NCI-H510A treated with DMSO at 0.1 percent for 48 hours (cell line): ENCODE results near the gene JAK3.
"Not testable (repeated sequence)": the region's sequence is repeated elsewhere in the genome, so short reads cannot be mapped to it uniquely, and the experiment has no call there.

Experiments
- DNase-seq: peaks from one replicate; lab custom pipeline; 2025; lab: John Stamatoyannopoulos, UW

Gene JAK3

DNA sequence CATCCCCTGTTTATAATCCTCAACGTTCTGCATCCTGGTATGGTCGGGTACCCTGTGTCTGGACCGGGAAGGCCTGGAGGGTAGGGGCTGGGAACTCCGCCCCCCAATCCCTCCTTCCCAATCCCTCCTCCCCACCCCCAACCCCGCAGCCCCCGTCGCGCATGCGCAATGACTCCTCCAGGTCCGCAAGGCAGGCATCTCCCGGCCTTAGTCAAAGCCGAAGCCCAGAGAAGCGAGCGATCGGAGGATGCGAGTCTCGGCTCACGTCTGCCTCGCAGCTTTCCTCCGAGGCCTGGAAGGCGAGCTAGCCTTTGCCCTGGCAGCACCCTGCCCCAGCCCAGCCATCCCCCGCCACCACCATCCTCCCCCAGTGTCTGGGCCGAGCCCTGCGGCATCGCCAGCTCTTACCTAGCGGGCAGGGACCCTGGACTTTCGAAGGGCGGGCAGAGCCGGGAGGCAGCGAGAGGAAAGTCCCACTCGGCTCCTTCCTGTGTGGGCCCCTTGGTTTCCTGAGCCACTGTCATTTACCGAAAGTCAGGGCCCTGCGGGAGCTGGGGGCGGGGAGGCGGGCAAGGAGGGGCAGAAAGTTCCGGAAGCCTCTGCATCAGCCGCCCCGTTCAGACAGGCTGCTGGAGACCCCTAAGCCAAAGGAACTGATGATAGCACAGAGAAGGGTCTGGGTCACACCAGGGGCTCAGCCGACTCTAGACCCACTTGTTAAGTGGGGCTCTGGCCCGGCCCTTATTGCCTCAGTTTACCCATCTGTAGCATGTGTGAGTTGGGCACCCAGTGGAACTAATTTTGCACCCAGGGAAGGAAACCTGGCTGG is at the start of gene JAK3:
Gene JAK3, minus strand, starts transcription at position 445 of the 829 bp plus-strand sequence. CDS start 3,565 bp downstream, outside the sequence.
- DNase-seq = no peak

- DNase-seq = no peak
These were observed 46.0 kb upstream of the JAK3 start for GRCh38 chr19:17893766-17894165.

GRCh38 chr19:17889609-17890214 is 41.9 kb upstream of the JAK3 start:
- no peak for DNase-seq

GRCh38 chr19:17888260-17888659 is 40.5 kb upstream of the JAK3 start:
- no peak for DNase-seq

DNA sequence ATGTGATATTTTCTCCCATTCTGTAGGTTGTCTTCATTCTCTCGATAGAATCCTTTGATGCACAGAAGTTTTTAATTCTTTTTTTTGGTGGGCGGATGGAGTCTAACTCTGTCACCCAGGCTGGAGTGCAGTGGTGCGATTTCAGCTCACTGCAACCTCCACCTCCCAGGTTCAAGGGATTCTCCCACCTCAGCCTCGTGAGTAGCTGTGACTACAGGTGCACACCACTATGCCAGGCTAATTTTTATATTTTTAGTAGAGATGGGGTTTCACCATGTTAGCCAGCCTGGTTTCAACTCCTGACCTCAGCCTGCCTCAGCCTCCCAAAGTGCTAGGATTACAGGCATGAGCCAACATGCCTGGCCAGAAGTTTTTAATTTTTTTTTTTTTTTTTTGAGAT is 39.4 kb upstream of the JAK3 start:
- DNase-seq = not testable (repeated sequence)

DNA sequence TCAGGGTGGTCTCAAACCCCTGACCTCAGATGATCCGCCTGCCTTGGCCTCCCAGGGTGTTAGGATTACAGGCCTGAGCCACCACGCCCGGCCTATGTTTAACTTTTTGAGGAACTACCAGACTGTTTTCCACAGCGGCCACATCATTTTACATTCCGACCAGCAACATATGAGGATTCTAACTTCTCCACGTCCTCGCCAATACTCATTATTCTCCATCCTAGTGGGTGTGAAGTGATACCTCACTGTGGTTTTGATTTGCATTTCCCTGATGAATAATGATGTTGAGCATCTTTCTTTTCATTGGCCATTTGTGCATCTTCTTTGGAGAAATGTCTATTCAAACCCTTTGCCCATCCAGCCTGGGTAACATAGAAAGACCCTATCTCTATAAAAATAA is 38.7 kb upstream of the JAK3 start:
- no peak for DNase-seq

- DNase-seq = no peak
These were observed 36.0 kb upstream of the JAK3 start for GRCh38 chr19:17883627-17884410.

GRCh38 chr19:17881701-17882100 is 33.9 kb upstream of the JAK3 start:
- DNase-seq = no peak

DNA sequence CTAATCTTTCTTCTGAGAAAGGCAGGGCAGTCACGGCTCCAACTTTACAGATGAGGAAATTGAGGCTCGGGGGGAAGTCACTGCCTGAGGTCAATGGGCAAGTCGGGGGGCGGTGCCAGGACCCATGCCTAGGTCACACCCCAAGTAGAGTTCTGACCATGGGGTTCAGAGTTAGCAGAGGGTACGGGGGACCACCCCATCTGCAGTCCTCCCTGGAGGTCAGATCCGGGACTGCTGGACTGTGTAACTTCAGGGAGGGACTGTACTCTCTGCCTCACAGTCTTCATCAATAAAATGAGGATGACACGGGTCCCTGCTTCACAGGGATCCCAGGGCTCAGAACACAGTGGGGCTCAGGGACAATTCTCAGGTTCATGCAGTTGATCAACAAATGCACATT is 31.7 kb upstream of the JAK3 start:
- no peak for DNase-seq

DNA sequence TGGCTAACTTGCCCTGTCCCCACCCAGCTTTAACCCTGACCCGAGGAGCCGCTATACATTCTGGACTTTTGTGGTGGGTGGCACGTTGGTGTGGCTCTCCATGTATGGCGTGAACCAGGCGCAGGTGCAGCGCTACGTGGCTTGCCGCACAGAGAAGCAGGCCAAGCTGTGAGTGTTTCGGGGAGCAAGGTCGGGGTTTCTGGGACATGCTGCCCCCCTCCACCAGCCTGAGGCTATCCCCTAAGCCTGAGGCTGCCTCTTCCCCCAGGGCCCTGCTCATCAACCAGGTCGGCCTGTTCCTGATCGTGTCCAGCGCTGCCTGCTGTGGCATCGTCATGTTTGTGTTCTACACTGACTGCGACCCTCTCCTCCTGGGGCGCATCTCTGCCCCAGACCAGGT is 29.9 kb upstream of the JAK3 start:
- DNase-seq = no peak

- DNase-seq = no peak
These were observed 27.0 kb upstream of the JAK3 start for GRCh38 chr19:17874758-17875135.

- DNase-seq = peak; percentile 23
These were observed 26.3 kb upstream of the JAK3 start for GRCh38 chr19:17873786-17874757.

DNA sequence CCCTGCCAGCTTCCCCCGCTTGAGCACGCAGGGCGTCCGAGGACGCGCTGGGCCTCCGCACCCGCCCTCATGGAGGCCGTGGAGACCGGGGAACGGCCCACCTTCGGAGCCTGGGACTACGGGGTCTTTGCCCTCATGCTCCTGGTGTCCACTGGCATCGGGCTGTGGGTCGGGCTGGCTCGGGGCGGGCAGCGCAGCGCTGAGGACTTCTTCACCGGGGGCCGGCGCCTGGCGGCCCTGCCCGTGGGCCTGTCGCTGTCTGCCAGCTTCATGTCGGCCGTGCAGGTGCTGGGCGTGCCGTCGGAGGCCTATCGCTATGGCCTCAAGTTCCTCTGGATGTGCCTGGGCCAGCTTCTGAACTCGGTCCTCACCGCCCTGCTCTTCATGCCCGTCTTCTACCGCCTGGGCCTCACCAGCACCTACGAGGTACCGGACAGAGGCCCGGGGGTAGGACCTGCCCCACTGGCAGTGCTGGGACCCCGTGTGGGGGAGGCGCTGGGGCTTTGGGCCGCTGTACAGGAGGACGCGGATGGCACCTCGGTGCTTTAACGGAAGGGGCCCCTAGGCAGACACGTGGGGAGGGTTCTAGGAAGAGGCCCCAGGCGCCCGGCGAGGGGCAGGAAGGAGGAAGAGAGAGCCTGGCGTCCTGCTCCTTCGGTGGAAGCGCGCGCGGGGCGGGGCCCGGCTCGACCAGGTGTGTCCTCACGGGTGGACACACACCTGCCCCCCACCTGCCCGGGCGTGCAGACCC is 24.6 kb upstream of the JAK3 start:
- no peak for DNase-seq

GRCh38 chr19:17871878-17872250 is 24.1 kb upstream of the JAK3 start, which contains the start of gene SLC5A5:
Gene SLC5A5 (plus strand): TSS chr19:17871945. CDS start chr19:17872320, 375 bp downstream.
- DNase-seq = no peak

GRCh38 chr19:17871032-17871877 is 23.5 kb upstream of the JAK3 start:
- no peak for DNase-seq

- no peak for DNase-seq
These were observed 21.4 kb upstream of the JAK3 start for GRCh38 chr19:17869114-17869608.

GRCh38 chr19:17868669-17869068 is 20.9 kb upstream of the JAK3 start:
- no peak for DNase-seq

GRCh38 chr19:17866964-17867486 is 19.2 kb upstream of the JAK3 start:
- peak; percentile 58 for DNase-seq

DNA sequence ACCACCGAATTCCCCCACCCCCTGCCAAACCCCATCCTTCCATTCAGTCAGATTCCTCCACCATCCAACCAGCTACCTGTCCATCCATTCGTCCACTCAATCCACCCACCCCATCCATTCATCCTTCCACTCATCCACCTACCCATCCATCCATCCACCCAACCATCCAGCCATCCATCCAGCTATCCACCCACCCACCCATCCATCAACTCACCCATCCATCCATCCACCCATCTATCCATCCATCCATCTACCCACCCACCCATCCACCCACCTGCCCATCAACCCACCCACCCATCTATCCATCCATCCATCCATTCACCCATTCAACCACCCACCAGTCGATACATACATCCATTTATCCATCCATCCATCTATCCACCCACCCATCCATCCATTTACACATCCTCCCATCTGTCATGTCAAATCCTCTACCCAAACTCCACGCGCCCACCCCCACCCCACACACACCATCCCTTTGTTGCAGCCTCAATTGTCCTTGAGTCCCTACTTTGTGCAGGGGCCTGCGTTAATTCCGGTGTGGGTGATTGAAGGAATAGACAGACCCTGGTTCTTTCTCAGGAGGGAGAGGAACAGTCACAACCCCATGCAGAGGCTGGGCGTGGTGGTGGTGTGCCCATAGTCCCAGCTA is 18.7 kb upstream of the JAK3 start:
- DNase-seq = no peak
